OCI-LY3 (cell line): ENCODE results near the gene NAB1.

Source experiments
- H2AFZ ChIP-seq: fragments of 200-600, 300-600 bp; shearing (Covaris generic); 2 replicates; pipeline ENCODE4 v1.6.0; 2014; ENCODE audit warnings: antibody characterized with exemption, low read depth, low read length
- H3K27ac ChIP-seq: fragments of 200-600, 300-600 bp; sonication (generic); 2 replicates; pipeline ENCODE4 v1.5.1; 2014; ENCODE audit warnings: mild to moderate bottlenecking, low read length, moderate library complexity, mixed read lengths
- H3K27me3 ChIP-seq: fragments of 200-600, 300-600 bp; sonication (generic); 2 replicates; pipeline ENCODE4 v1.6.1; 2014; ENCODE audit warnings: low read depth, low read length, mixed read lengths
- H3K36me3 ChIP-seq: fragments of 200-600, 300-600 bp; sonication (generic); replicated peaks from 2 replicates; pipeline ENCODE3; 2014; ENCODE audit warnings: low read depth, low read length, mixed read lengths
- H3K4me1 ChIP-seq: fragments of 300-600, 200-600 bp; sonication (generic); 2 replicates; pipeline ENCODE4 v1.6.1; 2014; ENCODE audit warnings: low read length, mixed read lengths
- H3K4me2 ChIP-seq: fragments of 200-600, 300-600 bp; sonication (generic); 2 replicates; pipeline ENCODE4 v1.6.1; 2014; ENCODE audit warnings: low read length, mixed read lengths
- H3K4me3 ChIP-seq: fragments of 300-600, 200-600 bp; sonication (generic); 2 replicates; pipeline ENCODE4 v1.5.1; 2014; ENCODE audit warnings: antibody characterized with exemption, mild to moderate bottlenecking, low read length, moderate library complexity
- H3K79me2 ChIP-seq: fragments of 300-600, 200-600 bp; shearing (Covaris generic); 2 replicates; pipeline ENCODE4 v1.6.1; 2014; ENCODE audit warnings: mild to moderate bottlenecking, low read length, mixed read lengths
- H3K9ac ChIP-seq: fragments of 300-600, 200-600 bp; shearing (Covaris generic); 2 replicates; pipeline ENCODE4 v1.6.0; 2014; ENCODE audit warnings: mild to moderate bottlenecking, low read length, moderate library complexity
- H3K9me3 ChIP-seq: fragments of 200-600, 300-600 bp; shearing (Covaris generic); 2 replicates; pipeline ENCODE4 v1.6.1; 2014; ENCODE audit warnings: low read length, mixed read lengths; ENCODE audit not compliant: insufficient read depth
- H4K20me1 ChIP-seq: fragments of 200-600, 300-600 bp; sonication (generic); 2 replicates; pipeline ENCODE4 v1.6.1; 2016; ENCODE audit warnings: low read length, mixed read lengths; ENCODE audit not compliant: insufficient read depth
- EZH2phosphoT487 ChIP-seq: fragments of 200-600 bp; shearing (Covaris generic); IDR thresholded peaks from 2 replicates; pipeline ENCODE4 v1.6.1; 2018; ENCODE audit warnings: antibody characterized with exemption, mixed run types, low read depth
- TF ChIP-seq, protein P1 (sequence below): fragments of 200-600, 300-600 bp; sonication (generic); IDR thresholded peaks from 2 replicates; pipeline ENCODE4 v1.5.1; 2014; ENCODE audit warnings: antibody characterized with exemption, low read length, low read depth

NAB1 gene

DNA sequence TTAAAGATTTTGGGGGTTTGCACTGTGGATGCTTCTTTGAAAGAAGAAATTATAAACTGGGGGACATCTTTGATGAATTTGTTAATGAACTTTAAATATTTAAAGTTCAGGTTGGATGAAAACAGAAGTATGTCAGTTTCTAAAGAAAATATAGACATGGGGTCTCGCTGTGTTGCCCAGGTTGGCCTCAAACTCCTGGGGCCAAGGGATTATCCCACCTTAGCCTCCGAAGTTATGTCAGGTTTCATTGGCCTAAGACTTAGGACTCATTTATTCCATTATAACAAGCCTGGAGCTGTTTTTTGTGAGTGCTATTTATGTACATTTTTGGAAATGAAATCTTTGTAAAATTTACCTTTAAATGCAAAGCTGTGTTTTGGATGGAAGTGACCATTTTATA is 2.5 kb downstream of the NAB1 start:
- H2AFZ ChIP-seq = no peak overlapping the region
- H3K4me2 ChIP-seq = peak overlapping the region; percentile 86
- H3K4me3 ChIP-seq = no peak overlapping the region
- H3K9ac ChIP-seq = no peak overlapping the region
- no peak overlapping the region for H3K27ac ChIP-seq
- no peaks in the 10 kb centered on the region for H3K9me3 ChIP-seq
- TF ChIP-seq, protein P1, sequence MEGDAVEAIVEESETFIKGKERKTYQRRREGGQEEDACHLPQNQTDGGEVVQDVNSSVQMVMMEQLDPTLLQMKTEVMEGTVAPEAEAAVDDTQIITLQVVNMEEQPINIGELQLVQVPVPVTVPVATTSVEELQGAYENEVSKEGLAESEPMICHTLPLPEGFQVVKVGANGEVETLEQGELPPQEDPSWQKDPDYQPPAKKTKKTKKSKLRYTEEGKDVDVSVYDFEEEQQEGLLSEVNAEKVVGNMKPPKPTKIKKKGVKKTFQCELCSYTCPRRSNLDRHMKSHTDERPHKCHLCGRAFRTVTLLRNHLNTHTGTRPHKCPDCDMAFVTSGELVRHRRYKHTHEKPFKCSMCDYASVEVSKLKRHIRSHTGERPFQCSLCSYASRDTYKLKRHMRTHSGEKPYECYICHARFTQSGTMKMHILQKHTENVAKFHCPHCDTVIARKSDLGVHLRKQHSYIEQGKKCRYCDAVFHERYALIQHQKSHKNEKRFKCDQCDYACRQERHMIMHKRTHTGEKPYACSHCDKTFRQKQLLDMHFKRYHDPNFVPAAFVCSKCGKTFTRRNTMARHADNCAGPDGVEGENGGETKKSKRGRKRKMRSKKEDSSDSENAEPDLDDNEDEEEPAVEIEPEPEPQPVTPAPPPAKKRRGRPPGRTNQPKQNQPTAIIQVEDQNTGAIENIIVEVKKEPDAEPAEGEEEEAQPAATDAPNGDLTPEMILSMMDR = no peak
- TF ChIP-seq EZH2phosphoT487 = no peak
- H3K79me2 ChIP-seq = peaks cover 72% of the 10 kb centered on the region
- H3K27me3 ChIP-seq = no peaks in the 10 kb centered on the region
- peaks cover 16% of the 10 kb centered on the region for H3K4me1 ChIP-seq
- H4K20me1 ChIP-seq = peaks cover 49% of the 10 kb centered on the region
- H3K36me3 ChIP-seq = peaks cover 21% of the 10 kb centered on the region

DNA sequence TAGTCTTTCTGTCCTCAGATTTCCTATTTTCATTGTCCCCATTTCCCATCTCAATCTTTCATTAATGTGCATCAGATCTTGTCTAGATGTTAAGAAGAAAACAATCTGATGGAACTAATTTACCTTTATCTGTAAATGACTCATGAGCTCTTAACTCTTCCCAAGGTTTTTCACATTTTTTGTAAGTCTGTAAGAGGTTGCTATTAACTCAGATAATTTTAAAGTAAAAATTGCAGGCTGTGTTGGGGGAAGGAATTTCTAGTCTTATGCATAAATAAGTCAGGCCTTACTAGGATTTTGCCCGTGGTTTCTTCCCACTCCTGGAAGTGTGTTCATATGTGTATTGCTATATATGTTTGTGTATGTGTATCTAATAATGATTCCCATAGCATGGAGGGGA is 4.3 kb downstream of the NAB1 start:
- H3K36me3 ChIP-seq = peaks cover 21% of the 10 kb centered on the region
- no peak overlapping the region for H3K27ac ChIP-seq
- H3K27me3 ChIP-seq = no peaks in the 10 kb centered on the region
- H3K9ac ChIP-seq = no peak overlapping the region
- peaks cover 13% of the 10 kb centered on the region for H3K4me1 ChIP-seq
- no peak overlapping the region for H2AFZ ChIP-seq
- no peak for TF ChIP-seq EZH2phosphoT487
- TF ChIP-seq, protein P1 = no peak
- no peaks in the 10 kb centered on the region for H3K9me3 ChIP-seq
- no peak overlapping the region for H3K4me3 ChIP-seq
- peaks cover 90% of the 10 kb centered on the region for H3K79me2 ChIP-seq
- H3K4me2 ChIP-seq = no peak overlapping the region
- peaks cover 68% of the 10 kb centered on the region for H4K20me1 ChIP-seq

GRCh38 chr2:190653931-190654330 is 5.0 kb downstream of the NAB1 start:
- Histone ChIP-seq H3K79me2 (peaks cover 97% of the 10 kb centered on the region), H3K4me1 (peaks cover 13% of the 10 kb centered on the region), H3K27me3 (no peaks in the 10 kb centered on the region), H3K4me2 (no peak overlapping the region), H3K9me3 (no peaks in the 10 kb centered on the region), H3K4me3 (no peak overlapping the region), H4K20me1 (peaks cover 75% of the 10 kb centered on the region), H3K27ac (no peak overlapping the region), H2AFZ (no peak overlapping the region), H3K36me3 (peaks cover 21% of the 10 kb centered on the region), H3K9ac (no peak overlapping the region)
- TF ChIP-seq, protein P1 = no peak
- TF ChIP-seq EZH2phosphoT487 = no peak

DNA sequence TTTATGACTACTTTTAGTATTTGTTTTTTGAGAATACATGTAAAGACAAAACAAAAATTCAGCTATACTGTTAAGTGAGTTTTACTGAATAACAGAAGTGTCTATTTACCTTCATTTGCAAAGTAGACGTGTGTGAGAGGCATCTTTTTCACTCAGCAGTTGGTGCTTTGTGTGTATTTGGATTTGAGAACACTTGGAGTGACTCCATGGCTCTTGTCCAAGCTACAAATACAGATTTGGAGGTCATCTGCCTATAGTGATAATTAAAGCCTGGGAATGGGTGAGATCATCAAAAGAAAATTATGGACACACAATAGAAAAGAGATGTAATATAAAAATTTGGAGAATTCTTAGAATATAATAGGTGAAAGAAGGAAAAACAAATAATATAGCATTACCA is 6.2 kb downstream of the NAB1 start:
- TF ChIP-seq, protein P1 = no peak
- no peak for TF ChIP-seq EZH2phosphoT487
- Histone ChIP-seq H3K79me2 (peaks cover 98% of the 10 kb centered on the region), H3K4me3 (no peak overlapping the region), H4K20me1 (peaks cover 75% of the 10 kb centered on the region), H3K36me3 (peaks cover 26% of the 10 kb centered on the region), H2AFZ (no peak overlapping the region), H3K27ac (no peak overlapping the region), H3K9ac (no peak overlapping the region), H3K27me3 (no peaks in the 10 kb centered on the region), H3K4me1 (peaks cover 13% of the 10 kb centered on the region), H3K4me2 (no peak overlapping the region), H3K9me3 (no peaks in the 10 kb centered on the region)
